Endothelial cell of umbilical vein (primary cell): Measurements from ENCODE around the gene EPHA10. TPM values are rescaled to one million over a fixed set of nuclear protein-coding genes. Genes with fewer than 3 reads are reported as not detected.

Experiments
- BruUV-seq: library from RNA; stranded (reverse); fragments of 400-500 nt; replicated peaks from 2 replicates; lab custom pipeline; 2021; lab: Mats Ljungman, UMichigan
- CTCF ChIA-PET: fragments of 300-600, 350-600 bp; sonication (Branson Sonifier 250); formaldehyde crosslinking; loops from one replicate; lab custom pipeline; 2021; ENCODE audit warnings: antibody characterized with exemption, inconsistent platforms; lab: Charles Lee
- POLR2A ChIA-PET: fragments of 300-600, 350-600 bp; sonication (Branson Sonifier 250); formaldehyde crosslinking; loops from one replicate; lab custom pipeline; 2021; ENCODE audit warnings: antibody characterized with exemption, inconsistent platforms; lab: Charles Lee
- DNase-seq: peaks from one replicate; pipeline ENCODE4 v3.0.0-alpha.2; 2011; ENCODE audit warnings: low read depth, low spot score
- FAIRE-seq: peaks from 2 replicates; lab custom pipeline; 2011; peaks lifted over from hg19 to GRCh38; lab: Jason Lieb, UNC
- H2AFZ ChIP-seq: 2 replicates; pipeline ENCODE4 v1.6.0; 2012; ENCODE audit warnings: low read depth, low read length, control low read depth, inconsistent platforms
- H3K27ac ChIP-seq: 2 replicates; pipeline ENCODE4 v1.5.1; 2011; ENCODE audit warnings: low read depth, mild to moderate bottlenecking, control low read depth, low read length, moderate library complexity; ENCODE audit not compliant: insufficient read depth
- H3K27me3 ChIP-seq, 2 experiments: 2 replicates each; pipeline versions ENCODE4 v1.6.0 to v1.6.1; 2011; ENCODE audit warnings: low read length in 2 of 2, mixed read lengths in 1 of 2; ENCODE audit not compliant: control insufficient read depth in 2 of 2, insufficient read depth in 2 of 2
- H3K36me3 ChIP-seq, 2 experiments: 2 replicates in 1 of 2; 3 replicates in 1 of 2; pipeline ENCODE4 v1.5.1; 2011; ENCODE audit warnings: low read length in 2 of 2, mild to moderate bottlenecking in 1 of 2, moderate library complexity in 1 of 2; ENCODE audit not compliant: control insufficient read depth in 2 of 2, insufficient read depth in 2 of 2; ENCODE audit errors: extremely low read depth in 1 of 2
- H3K4me1 ChIP-seq: 3 replicates; pipeline ENCODE4 v1.5.1; 2011; ENCODE audit warnings: mild to moderate bottlenecking, low read length; ENCODE audit not compliant: control insufficient read depth, insufficient read depth; ENCODE audit errors: extremely low read depth
- H3K4me2 ChIP-seq: 2 replicates; pipeline ENCODE4 v1.6.1; 2011; ENCODE audit warnings: low read length, control low read depth, mixed read lengths; ENCODE audit not compliant: insufficient read depth
- H3K4me3 ChIP-seq, 3 experiments: fragments of 200-600 bp in 1 of 3; sonication (generic), shearing (Covaris generic) in 1 of 3; replicated peaks in 1 of 3; 2 replicates each; pipeline ENCODE4 v1.5.1; 2011 to 2016; ENCODE audit warnings: control low read depth in 3 of 3, low read length in 3 of 3, mild to moderate bottlenecking in 2 of 3, inconsistent platforms in 1 of 3, low read depth in 1 of 3, moderate library complexity in 1 of 3; ENCODE audit not compliant: insufficient read depth in 1 of 3
- H3K79me2 ChIP-seq: 2 replicates; pipeline ENCODE4 v1.6.0; 2012; ENCODE audit warnings: low read length, inconsistent platforms; ENCODE audit not compliant: control insufficient read depth, insufficient read depth
- H3K9ac ChIP-seq: replicated peaks from 2 replicates; pipeline ENCODE3; 2011; ENCODE audit warnings: low read length, control low read depth; ENCODE audit not compliant: insufficient read depth; ENCODE audit errors: extremely low read depth
- H3K9me1 ChIP-seq: replicated peaks from 3 replicates; pipeline ENCODE4 v1.6.0; 2011; ENCODE audit warnings: mild to moderate bottlenecking, low read length; ENCODE audit not compliant: control insufficient read depth, insufficient read depth; ENCODE audit errors: extremely low read depth
- H3K9me3 ChIP-seq: replicated peaks from 2 replicates; pipeline ENCODE4 v1.5.1; 2012; ENCODE audit warnings: low read length, inconsistent platforms; ENCODE audit not compliant: control insufficient read depth, insufficient read depth
- H4K20me1 ChIP-seq: replicated peaks from 2 replicates; pipeline ENCODE3; 2011; ENCODE audit warnings: mild to moderate bottlenecking, low read length; ENCODE audit not compliant: control insufficient read depth, insufficient read depth; ENCODE audit errors: extremely low read depth
- CTCF ChIP-seq, 2 donors: IDR thresholded peaks; 1 replicate in 1 of 2; 2 replicates in 1 of 2; pipeline ENCODE4 v1.5.1; 2011; ENCODE audit warnings: low read length in 2 of 2, mild to moderate bottlenecking in 2 of 2, moderate library complexity in 2 of 2, control low read depth in 1 of 2, inconsistent platforms in 1 of 2, low read depth in 1 of 2; ENCODE audit not compliant: insufficient read depth in 1 of 2; ENCODE audit errors: extremely low read depth in 1 of 2
- EZH2 ChIP-seq: IDR thresholded peaks from 2 replicates; pipeline ENCODE4 v1.6.1; 2012; ENCODE audit warnings: borderline replicate concordance, low read depth, mild to moderate bottlenecking, moderate library complexity, low read length, inconsistent platforms; ENCODE audit not compliant: severe bottlenecking
- FOS ChIP-seq: IDR thresholded peaks from 2 replicates; pipeline ENCODE4 v1.6.1; 2011; ENCODE audit warnings: mild to moderate bottlenecking, low read length, moderate library complexity, borderline replicate concordance; ENCODE audit not compliant: insufficient read depth
- GATA2 ChIP-seq: IDR thresholded peaks from 2 replicates; pipeline ENCODE4 v1.7.0; 2011; ENCODE audit warnings: low read depth, mild to moderate bottlenecking, moderate library complexity, mixed read lengths, low read length; ENCODE audit not compliant: insufficient read length, insufficient read depth
- JUN ChIP-seq: IDR thresholded peaks from 2 replicates; pipeline ENCODE4 v1.6.1; 2011; ENCODE audit warnings: borderline replicate concordance, low read depth; ENCODE audit not compliant: insufficient read length, insufficient read depth
- MAX ChIP-seq: IDR thresholded peaks from 2 replicates; pipeline ENCODE4 v1.6.1; 2011; ENCODE audit not compliant: insufficient read depth, insufficient read length
- MYC ChIP-seq: IDR thresholded peaks from one replicate; pipeline ENCODE4 v1.6.1; 2011; ENCODE audit warnings: mild to moderate bottlenecking, low read depth, low read length
- POLR2A ChIP-seq: IDR thresholded peaks from 2 replicates; pipeline ENCODE4 v1.6.1; 2012; ENCODE audit warnings: low read depth, mild to moderate bottlenecking, control low read depth, low read length
- POLR2AphosphoS5 ChIP-seq: IDR thresholded peaks from 2 replicates; pipeline ENCODE4 v1.6.1; 2012; ENCODE audit warnings: low read depth, mild to moderate bottlenecking, control low read depth, low read length, moderate library complexity; ENCODE audit not compliant: insufficient read depth
- dilution Hi-C: fragments of 300-500 bp; cut with MboI; formaldehyde crosslinking; loops from one replicate; pipeline ENCODE4 v1.15.0; 2019; ENCODE audit warnings: low sequenced_read_pairs; ENCODE audit not compliant: extremely low pct_ligation_motif_present
- intact Hi-C: fragments of 100-400 bp; cut with micrococcal nuclease; formaldehyde crosslinking; loops from one replicate; pipeline ENCODE4 v1.10.0; 2022
- polyA plus RNA-seq, 4 experiments: library from polyadenylated mRNA; depleted of rRNA in 3 of 4; stranded (reverse) in 3 of 4; unstranded in 1 of 4; fragments of >200 nt; gene quantifications; 2 replicates each; pipeline versions ENCODE4 v1.2.1 to v1.2.3, GENCODE V29; 2011 to 2012; ENCODE audit warnings: missing spikeins in 1 of 4
- total RNA-seq: library from RNA; stranded (reverse); gene quantifications from 2 replicates; pipeline ENCODE4 v1.2.3, GENCODE V29; 2021

EPHA10 gene
- total and polyA plus RNA-seq, 2 donors (not counting 3 experiments of a cell fraction or from before 2014, with no cell fraction given), result not detected

- Histone ChIP-seq H2AFZ (no peak overlapping the region), H3K27ac (no peak overlapping the region), H3K9me1 (no peaks in the 10 kb centered on the region), H4K20me1 (no peaks in the 10 kb centered on the region), H3K9ac (no peak overlapping the region), H3K4me3 (no peak overlapping the region), H3K4me1 (no peaks in the 10 kb centered on the region), H3K4me2 (no peak overlapping the region), H3K79me2 (no peaks in the 10 kb centered on the region), H3K9me3 (no peaks in the 10 kb centered on the region), H3K27me3 (peaks cover 2 to 3% of the 10 kb centered on the region in 2 experiments), H3K36me3 (no peaks in the 10 kb centered on the region)
- FAIRE-seq, result no peak
- BruUV-seq, result no TSS peak
- CTCF ChIA-PET, result no interaction called here
- TF ChIP-seq MAX, result no peak
- no peak for TF ChIP-seq FOS
- TF ChIP-seq POLR2AphosphoS5, result no peak
- DNase-seq, result no peak
- dilution Hi-C loops, result no loop called here
- intact Hi-C loops, result no loop called here
- POLR2A ChIA-PET, result no interaction called here
Observed at GRCh38 chr1:37730376-37730775, 34.5 kb downstream of the EPHA10 start.

GRCh38 chr1:37728416-37728815 lies 36.5 kb downstream of the EPHA10 start:
- TF ChIP-seq FOS (no peak), MYC (no peak), EZH2 (no peak), POLR2AphosphoS5 (no peak), GATA2 (no peak), JUN (no peak), POLR2A (no peak), MAX (no peak), CTCF (IDR thresholded peaks at IDR 0.05; ENCODE audit: extremely low read depth in 1 of 2, insufficient read depth in 1 of 2, low read depth in 1 of 2, low read length in 2 of 2) (no peak)
- H2AFZ ChIP-seq, result no peak overlapping the region
- H3K4me3 ChIP-seq, result no peak overlapping the region
- dilution Hi-C loops (no loop called here), intact Hi-C loops (no loop called here)
- no peak overlapping the region for H3K27ac ChIP-seq
- ChIA-PET POLR2A (no interaction called here), CTCF (no interaction called here)
- no peaks in the 10 kb centered on the region for H3K9me1 ChIP-seq
- H3K36me3 ChIP-seq, result no peaks in the 10 kb centered on the region
- no peak overlapping the region for H3K4me2 ChIP-seq
- FAIRE-seq, result no peak
- H4K20me1 ChIP-seq, result no peaks in the 10 kb centered on the region
- DNase-seq, result no peak
- no peaks in the 10 kb centered on the region for H3K79me2 ChIP-seq
- no peak overlapping the region for H3K9ac ChIP-seq
- no peaks in the 10 kb centered on the region for H3K4me1 ChIP-seq
- H3K9me3 ChIP-seq, result no peaks in the 10 kb centered on the region
- H3K27me3 ChIP-seq, result peaks cover 0 to 2% of the 10 kb centered on the region in 2 experiments
- BruUV-seq, result no TSS peak
